GM12865 (cell line): ENCODE measurements around the gene TDRD9.

ENCODE experiments used
- DNase-seq: peaks from one replicate; pipeline ENCODE4 v3.0.0; 2010; ENCODE audit warnings: low read depth
- H3K4me3 ChIP-seq: 2 replicates; pipeline ENCODE4 v1.5.1; 2011; ENCODE audit warnings: mild to moderate bottlenecking, low read depth, low read length, control low read depth
- TF ChIP-seq, protein P1 (sequence below): IDR thresholded peaks from 2 replicates; pipeline ENCODE4 v1.5.1; 2011; ENCODE audit warnings: low read length, control low read depth, low read depth, inconsistent platforms; ENCODE audit not compliant: insufficient read depth; ENCODE audit errors: missing control alignments

TDRD9 gene

DNA sequence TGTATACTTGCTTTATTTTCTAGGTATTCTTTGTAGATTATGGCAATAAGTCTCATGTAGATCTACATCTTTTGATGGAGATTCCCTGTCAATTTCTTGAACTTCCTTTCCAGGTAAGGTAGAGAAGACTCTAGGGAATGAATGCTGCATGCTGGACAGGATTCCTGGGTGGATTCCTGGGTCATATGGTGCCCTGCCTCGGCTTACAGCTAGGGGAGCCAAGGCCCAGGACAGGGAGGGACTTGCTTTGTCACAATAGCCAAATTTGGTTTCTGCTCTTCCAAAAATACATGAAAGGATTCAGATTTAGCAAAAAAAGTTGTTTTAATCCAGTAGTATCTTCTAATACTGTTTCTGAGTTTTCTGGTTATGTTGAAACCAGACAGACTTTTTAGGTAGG is 97.8 kb downstream of the TDRD9 start:
- DNase-seq = no peak
- H3K4me3 ChIP-seq = no peak overlapping the region
- TF ChIP-seq, protein P1, sequence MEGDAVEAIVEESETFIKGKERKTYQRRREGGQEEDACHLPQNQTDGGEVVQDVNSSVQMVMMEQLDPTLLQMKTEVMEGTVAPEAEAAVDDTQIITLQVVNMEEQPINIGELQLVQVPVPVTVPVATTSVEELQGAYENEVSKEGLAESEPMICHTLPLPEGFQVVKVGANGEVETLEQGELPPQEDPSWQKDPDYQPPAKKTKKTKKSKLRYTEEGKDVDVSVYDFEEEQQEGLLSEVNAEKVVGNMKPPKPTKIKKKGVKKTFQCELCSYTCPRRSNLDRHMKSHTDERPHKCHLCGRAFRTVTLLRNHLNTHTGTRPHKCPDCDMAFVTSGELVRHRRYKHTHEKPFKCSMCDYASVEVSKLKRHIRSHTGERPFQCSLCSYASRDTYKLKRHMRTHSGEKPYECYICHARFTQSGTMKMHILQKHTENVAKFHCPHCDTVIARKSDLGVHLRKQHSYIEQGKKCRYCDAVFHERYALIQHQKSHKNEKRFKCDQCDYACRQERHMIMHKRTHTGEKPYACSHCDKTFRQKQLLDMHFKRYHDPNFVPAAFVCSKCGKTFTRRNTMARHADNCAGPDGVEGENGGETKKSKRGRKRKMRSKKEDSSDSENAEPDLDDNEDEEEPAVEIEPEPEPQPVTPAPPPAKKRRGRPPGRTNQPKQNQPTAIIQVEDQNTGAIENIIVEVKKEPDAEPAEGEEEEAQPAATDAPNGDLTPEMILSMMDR = no peak

- DNase-seq = no peak
- H3K4me3 ChIP-seq = no peak overlapping the region
- TF ChIP-seq, protein P1 = no peak
Observed at GRCh38 chr14:104030958-104031357, 102.7 kb downstream of the TDRD9 start.

GRCh38 chr14:104031384-104031783 is 103.1 kb downstream of the TDRD9 start:
- H3K4me3 ChIP-seq = no peak overlapping the region
- no peak for DNase-seq
- TF ChIP-seq, protein P1 = no peak

- DNase-seq = no peak
- TF ChIP-seq, protein P1 = no peak
Observed at GRCh38 chr14:104034976-104035699, 106.9 kb downstream of the TDRD9 start.

GRCh38 chr14:104036212-104036611 is 108.0 kb downstream of the TDRD9 start:
- no peak for DNase-seq
- H3K4me3 ChIP-seq = no peak overlapping the region
- TF ChIP-seq, protein P1 = no peak

More at GRCh38 chr14:104034976-104035699, 106.9 kb downstream of the TDRD9 start:
- no peak overlapping the region for H3K4me3 ChIP-seq

GRCh38 chr14:104037074-104037473 is 108.8 kb downstream of the TDRD9 start:
- TF ChIP-seq, protein P1 = no peak
- H3K4me3 ChIP-seq = no peak overlapping the region
- DNase-seq = no peak

DNA sequence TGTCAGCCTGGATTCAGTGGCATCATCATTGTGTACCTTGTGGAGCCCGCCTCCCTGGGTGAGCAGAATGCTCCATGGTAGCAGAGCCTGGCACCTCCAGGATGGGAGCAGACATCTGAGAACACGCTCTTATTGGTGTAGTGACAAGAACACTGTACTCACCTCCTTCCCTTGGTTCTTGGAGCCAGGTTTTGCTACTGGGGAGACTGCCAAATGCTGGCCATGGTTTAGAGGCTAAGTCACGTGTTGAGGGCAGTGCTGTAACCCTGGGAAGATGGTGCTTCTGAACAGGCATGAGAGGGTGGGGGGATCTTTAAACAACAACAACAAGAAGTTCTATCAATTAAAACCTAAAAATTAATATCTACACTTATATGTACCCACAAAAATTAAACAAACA is 109.6 kb downstream of the TDRD9 start:
- no peak for DNase-seq
- TF ChIP-seq, protein P1 = no peak
- no peak overlapping the region for H3K4me3 ChIP-seq
